Stimulated activated CD8-positive, alpha-beta memory T cell treated with anti-CD3 and anti-CD28 coated beads, Interleukin-12 subunit alpha, Interleukin-12 subunit beta, amount 100 ng/mL, for 4 hours (primary cell): ENCODE results near the gene RRAGB.
"Not testable (repeated sequence)": the region's sequence is repeated elsewhere in the genome, so short reads cannot be mapped to it uniquely, and the experiment has no call there.

ENCODE experiments used
- DNase-seq: peaks from one replicate; pipeline ENCODE4 v3.0.0-alpha.2; 2020; ENCODE audit warnings: low read depth

The RRAGB gene, protein sequence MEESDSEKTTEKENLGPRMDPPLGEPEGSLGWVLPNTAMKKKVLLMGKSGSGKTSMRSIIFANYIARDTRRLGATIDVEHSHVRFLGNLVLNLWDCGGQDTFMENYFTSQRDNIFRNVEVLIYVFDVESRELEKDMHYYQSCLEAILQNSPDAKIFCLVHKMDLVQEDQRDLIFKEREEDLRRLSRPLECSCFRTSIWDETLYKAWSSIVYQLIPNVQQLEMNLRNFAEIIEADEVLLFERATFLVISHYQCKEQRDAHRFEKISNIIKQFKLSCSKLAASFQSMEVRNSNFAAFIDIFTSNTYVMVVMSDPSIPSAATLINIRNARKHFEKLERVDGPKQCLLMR

DNA sequence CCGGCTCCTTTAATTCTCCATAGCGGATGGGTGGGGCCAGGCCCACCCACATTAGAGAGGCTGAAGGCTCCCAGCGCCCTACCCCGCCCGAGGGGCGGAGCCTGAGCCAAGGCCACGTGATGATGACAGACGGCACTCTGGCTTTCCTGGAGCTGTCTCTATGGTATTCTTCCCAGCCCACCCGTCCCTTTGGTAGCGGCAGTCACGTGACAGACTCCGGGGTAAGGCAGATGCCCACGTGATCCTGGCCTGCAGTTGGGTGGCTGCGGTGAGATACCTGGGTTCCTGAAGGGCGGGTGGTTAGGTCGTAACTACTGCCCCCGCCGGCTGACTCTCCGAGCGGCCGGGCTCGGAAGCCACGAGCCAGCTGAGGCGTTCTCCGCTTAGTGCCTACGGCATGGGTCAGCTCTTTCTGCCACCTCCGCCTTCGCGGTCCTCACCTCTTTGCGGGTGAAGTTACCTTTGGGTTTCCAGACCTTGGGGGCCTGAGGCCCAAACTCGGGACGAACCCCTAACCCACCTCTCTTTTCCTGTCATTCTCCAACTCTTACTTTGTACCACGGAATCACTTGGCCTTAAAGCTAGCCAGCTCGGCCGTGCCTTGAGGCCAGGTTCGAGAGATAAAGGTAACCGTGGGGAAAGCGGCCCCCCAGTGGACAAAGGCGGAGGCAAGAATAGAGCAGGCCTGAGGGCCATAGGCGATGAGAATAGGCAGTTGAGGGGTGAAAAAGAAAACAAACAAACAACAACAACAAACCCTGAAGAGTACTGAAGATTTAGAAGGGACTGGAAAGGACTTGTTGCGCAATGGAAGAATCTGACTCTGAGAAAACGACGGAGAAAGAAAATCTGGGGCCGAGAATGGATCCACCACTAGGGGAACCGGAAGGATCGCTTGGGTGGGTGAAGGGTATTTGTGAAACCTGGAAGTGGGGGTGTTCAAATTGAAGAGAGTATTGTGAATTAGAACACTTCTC lies at the start of gene RRAGB:
TSS of gene RRAGB (plus strand) at position 229 of the 977 bp plus-strand sequence. CDS start at position 808, 579 bp downstream.
- peak; percentile 84 for DNase-seq

DNA sequence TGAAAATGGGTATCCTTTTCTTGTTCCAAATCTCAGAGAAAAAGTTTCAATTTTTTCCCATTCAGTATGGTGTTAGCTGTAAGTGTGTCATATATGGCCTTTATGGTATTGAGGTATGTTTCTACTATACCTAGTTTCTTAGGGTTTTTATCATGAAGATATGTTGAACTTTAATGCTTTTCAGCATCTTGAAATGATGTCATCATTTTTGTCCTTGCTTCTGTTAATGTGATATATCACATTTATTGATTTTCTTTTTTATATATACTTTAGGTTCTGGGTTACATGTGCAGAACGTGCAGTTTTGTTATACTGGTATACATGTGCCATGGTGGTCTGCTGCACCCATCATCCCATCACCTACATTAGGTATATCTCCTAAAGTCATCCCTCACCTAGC lies 49.5 kb upstream of the RRAGB start:
- no peak for DNase-seq

DNA sequence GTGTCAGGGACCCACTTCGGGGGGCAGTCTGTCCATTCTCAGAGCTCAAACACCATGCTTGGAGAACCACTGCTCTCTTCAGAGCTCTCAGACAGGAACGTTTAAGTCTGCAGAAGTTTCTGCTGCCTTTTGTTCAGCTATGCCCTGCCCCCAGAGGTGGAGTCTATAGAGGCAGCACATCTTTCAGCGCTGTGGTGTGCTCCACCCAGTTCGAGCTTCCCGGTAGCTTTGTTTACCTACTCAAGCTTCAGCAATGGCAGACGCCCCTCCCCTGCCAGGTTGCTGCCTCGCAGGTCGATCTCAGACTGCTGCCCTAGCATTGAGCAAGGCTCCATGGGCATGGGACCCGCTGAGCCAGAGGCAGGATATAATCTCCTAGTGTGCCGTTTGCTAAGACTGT lies 29.0 kb upstream of the RRAGB start:
- DNase-seq: not testable (repeated sequence)

DNA sequence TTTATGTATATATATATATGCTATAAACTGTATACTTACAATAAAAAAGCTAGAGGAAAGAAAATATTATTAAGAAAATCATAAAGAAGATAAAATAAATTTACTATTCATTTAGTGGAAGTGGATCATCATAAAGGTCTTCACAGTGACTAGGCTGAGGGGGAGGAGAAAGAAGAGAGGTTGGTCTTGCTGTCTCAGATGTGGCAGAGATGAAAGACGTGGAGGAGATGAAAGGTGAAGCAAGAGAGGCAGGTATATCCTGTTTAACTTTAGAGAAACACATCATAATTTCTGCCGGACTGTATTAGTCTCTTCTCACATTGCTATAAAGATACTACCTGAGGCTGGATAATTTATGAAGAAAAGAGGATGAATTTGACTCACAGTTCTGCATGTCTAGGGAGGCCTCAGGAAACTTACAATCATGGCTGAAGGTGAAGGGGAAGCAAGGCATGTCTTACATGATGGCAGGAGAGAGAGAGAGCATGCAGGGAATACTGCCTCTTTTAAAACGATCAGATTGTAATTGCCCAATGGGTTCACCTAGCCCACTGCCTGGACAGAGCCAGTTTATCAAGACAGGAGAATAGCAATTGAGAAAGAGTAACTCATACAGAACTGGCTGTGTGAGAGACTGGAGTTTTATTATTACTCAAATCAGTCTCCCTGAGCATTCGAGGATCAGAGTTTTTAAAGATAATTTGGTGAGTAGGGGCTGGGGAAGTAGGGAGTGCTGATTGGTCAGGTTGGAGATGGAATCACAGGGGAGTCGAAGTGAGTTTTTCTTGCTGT lies 22.1 kb upstream of the RRAGB start:
- no peak for DNase-seq

DNA sequence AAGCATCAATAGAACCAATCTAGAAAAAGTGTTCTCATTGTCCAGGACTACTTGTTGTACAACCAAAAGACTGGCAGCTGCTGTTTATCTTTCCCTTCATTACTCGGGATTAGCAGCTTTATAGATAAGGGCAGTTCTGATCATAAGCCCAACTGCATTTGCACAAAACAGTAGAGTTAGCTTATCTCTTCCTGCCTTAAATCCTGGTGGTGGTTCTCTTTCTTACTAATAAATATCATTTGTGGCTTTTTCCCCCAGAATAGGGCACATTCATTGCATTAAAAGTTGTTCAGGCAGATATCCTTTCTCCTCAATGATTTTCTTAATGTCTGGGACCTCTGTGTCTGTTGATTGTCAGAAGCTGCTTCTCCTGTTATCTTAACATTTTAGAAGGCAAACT lies 20.2 kb upstream of the RRAGB start:
- no peak for DNase-seq

DNA sequence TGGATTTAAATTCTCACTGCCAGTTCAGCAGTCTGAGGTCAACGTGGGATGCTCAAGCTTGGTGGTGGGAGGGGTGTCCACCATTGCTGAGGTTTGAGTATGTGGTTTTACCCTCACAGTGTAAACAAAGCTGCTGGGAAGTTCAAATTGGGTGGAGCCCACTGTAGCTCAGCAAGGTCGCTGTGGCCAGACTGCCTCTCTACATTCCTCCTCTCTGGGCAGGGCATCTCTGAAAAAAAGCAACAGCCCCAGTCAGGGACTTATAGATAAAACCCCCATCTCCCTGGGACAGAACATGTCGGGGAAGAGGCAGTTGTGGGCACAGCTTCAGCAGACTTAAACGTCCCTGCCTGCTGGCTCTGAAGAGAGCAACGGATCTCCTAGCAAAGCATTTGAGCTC lies 14.9 kb upstream of the RRAGB start:
- DNase-seq: no peak

DNA sequence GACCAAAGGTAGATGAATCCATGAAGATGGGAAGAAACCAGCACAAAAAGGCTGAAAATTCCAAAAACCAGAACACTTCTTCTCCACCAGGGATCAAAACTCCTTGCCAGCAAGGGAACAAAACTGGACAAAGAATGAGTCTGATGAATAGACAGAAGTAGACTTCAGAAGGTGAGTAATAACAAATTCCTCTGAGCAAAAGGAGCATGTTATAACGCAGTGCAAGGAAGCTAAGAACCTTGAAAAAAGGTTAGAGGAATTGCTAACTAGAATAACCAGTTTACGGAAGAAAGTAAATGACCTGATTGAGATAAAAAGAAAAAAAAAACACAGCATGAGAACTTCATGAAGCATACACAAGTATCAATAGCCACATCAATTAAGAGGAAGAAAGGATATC lies 14.1 kb upstream of the RRAGB start:
- not testable (repeated sequence) for DNase-seq

DNA sequence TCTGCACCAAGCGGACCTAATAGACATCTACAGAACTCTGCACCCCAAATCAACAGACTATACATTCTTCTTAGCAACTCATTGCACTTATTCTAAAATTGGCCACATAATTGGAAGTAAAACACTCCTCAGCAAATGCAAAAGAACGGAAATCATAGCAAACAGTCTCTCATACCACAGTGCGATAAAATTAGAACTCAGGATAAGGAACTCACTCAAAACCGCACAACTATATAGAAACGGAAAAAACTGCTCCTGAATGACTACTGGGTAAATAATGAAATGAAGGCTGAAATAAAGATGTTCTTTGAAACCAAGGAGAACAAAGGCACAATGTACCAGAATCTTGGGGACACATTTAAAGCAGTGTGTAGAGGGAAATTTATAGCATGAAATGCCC lies 12.5 kb upstream of the RRAGB start:
- not testable (repeated sequence) for DNase-seq

DNA sequence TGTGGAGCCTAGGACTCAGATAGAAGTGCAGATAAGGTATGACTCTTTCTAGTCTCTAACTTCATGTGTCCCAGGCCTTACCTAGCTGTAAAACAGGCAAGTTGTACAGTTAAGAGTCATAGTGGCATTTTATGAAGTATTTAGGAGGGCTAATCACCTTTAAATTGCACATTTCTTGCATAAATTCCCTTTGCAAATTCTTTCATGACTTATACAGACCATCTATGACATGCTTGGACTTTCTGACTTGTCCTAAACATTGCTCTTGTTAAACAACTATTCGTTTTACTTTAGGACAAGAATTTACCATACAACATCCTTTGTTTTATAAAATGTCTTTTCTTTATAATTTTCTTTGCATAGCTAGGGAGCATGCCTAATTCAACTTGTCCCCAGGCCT lies 7.8 kb upstream of the RRAGB start:
- no peak for DNase-seq

DNA sequence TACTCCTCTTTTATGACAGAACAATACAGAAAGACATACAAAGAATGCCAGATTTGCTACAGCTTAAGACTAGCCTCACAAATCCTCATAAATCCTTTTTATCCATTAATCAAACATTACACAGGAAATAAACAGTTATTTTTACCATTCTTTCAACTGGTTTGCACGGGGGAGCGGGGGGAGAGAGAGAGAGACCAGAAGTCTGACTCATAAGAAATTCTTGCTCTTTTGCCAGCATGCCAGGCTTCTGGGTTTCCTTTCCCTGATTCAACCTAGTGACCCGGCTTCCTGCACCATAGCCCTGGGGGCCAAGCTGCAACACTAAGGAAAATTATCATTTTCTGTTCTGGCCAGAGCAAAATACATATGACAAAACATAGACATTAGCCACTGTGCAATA lies 6.8 kb upstream of the RRAGB start:
- no peak for DNase-seq

DNA sequence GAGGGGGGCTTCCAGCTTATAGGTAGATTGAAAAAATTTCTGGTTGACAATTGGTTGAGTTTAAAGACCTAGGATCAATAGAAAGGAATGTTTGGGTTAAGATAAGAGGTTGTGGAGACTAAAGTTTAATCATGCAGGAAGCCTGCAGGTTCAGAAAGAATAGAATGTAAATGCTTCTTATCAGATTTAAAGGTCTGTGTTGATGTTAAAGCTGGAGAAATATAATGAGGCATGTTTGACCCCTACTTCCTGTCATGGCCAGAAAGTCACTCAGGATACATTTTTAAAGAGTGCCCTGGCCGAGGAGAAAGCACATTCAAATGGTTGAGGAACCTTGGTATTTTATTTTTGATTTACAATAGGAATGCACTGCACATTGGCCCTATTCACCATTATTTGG lies 3.9 kb upstream of the RRAGB start:
- DNase-seq: no peak

DNA sequence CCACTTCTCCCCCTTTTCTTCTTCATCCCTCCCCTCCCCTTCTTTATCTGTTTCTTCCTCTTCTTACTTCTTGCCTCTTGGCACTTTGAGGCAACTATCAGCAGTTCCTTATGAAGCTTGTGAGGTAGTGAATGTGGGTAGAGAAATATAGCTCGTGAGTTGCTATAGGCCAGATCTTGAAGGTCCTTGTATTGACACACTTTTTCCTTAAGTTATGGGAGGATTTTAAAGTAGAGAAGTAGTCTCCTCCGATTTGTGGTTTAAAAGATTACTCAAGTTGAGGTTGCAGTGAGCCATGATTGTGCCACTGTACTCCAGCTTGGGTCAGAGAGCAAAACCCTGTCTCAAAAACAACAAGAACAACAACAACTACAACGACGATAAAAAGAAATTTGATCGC lies 3.4 kb upstream of the RRAGB start:
- no peak for DNase-seq

DNA sequence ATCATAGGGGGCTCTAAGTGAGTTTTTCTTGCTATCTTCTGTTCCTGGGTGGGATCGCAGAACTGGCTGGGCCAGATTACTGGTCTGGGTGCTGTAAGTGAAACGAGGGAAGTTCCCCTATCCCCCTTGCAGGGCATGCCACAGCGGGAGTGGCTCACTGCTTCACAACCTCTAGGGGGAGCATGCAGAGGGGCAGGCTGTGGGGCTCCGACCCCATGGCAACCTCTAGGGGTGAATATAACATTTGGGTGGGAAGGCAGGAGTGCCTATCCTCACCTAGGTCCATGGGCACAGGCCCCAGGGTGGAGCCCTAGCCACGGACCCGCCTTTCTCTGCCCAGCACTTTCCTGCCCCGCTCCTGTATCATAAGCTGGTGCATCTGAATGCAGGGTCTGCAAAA lies 1.7 kb upstream of the RRAGB start:
- DNase-seq: no peak

DNA sequence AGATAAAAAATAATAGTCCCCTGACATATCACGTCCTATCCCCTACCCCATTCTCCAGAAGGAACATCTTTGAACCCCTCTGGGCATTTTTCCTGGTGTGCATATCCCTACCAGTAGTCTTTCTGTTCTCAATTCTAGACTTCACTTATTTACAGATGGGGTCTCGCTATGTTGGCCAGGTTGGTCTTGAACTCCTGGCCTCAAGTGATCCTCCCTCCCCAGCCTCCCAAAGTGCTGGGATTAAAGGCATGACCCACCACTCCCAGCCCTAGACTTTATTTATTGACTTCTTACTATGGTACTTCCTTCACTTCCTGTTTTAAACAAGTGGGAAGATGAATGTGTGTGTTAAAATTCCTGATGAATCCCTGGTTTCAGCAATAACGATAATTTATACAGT lies 612 bp upstream of the RRAGB start:
- no peak for DNase-seq

DNA sequence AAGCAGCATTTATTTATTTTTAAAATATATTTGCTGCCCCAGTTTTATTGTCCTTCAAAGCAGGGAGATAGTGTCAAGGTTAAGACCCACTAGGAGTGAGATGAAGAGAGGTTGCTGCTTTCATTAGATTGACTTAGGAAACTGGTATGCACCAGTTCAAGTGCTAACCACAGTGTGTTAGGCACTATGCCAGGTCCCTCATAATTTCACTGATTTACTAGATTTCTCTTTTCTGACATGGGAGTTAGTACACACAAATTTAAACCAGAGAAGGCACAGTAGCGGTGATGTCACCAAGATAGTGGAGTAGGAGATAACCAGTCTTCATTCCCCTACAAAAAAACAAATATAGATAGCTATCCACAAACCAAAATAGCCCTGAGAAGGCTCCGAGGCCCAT lies 14.3 kb downstream of the RRAGB start:
- no peak for DNase-seq

DNA sequence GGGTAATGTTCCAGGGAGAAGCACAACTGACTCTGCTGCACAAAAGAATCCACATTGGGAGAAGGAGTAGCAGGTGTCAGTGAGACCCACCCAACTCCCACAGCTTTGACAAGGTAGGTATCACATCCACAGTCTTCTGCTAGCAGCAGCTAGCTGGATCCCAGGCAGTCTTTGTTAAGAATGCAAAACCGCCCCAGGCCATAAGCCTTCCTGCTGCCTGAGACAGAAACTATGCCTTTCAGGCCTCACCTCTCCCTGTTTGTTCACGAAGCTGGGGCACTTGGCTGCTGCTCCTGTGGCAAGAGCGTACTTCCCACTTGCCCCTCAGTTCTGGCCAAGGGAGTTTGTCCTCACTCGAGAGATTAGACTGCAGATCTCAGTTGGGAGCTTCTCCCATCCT lies 21.4 kb downstream of the RRAGB start:
- DNase-seq: no peak

DNA sequence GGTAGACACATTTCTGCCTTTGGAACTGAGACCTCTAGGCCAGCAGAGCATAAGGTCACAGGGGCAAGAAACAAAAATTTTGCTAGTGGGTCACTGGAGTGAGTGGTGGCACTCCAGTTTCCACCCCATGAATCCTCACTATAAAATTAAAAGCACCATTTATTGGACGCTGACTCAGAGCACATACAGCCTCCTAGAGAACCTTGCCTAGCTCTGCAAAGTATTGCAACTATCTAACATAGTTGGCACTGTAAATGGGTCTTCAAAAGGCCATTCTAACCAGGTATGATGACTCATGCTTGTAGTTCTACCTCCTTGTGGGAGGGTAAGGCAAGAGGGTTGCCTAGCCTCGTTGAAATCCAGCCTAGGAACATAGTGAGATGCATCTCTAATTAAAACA lies 25.1 kb downstream of the RRAGB start:
- DNase-seq: no peak

DNA sequence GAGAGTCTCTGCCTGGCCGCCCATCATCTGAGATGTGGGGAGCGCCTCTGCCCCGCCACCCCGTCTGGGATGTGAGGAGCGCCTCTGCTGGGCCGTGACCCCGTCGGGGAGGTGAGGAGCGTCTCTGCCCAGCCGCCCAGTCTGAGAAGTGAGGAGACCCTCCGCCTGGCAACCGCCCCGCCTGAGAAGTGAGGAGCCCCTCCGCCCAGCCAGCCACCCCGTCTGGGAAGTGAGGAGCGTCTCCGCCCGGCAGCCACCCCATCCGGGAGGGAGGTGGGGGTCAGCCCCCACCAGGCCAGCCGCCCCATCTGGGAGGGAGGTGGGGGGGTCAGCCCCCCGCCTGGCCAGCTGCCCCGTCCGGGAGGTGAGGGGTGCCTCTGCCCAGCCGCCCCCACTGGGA lies 30.9 kb downstream of the RRAGB start:
- DNase-seq: not testable (repeated sequence)

DNA sequence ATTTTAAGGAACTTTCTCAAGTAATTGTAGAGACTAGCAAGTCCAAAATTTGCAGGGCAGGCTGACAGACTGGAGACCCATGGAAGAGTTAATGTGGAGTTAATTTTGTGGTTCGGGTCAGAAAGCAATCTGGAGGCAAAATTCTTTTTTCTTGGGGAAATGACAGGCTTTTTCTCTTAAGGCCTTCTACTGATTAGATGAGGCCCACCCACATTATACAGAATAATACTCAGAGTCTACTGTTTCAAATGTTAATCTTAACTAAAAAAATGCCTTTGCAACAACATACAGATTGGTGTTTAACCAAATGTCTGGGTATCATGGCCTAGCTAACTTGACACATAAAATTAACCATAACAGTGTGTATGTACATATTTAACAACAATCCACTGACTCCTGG lies 32.7 kb downstream of the RRAGB start:
- DNase-seq: no peak

DNA sequence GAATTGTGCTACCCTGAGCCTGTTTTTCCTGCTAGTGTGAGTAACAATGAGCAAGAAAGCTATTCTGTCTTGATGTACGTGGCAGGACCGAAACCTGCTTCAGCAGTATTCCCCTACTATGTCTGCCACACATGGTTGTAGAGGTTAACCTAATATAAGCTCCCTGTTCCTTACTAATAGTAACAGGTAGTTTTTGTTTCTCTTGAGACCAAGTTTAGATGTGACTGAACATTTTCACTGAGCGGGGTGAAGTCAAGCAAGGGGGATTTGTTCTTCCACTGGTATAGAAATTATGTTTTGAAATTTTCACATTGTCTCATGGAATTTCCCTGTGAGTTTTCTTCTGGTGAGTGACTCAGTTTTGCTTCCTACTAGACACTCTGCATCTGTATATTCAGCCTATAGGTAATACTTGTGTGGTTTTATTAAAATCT lies 37.3 kb downstream of the RRAGB start:
- no peak for DNase-seq

DNA sequence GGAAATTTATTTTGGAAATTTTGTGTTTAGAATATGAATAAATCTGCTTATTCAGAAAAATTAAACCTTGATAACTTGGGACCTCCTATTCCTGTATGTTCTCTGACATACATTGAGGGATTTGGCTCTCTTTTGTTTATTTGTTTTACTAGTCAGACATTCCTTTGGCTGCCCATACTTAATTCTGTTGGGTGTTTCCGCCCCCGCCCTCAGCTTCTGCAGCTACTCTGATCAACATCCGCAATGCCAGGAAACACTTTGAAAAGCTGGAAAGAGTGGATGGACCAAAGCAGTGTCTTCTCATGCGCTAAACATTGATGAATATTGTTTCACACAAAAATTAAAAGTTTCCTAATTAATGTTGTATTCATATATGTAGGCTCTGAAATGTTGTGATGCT lies 40.5 kb downstream of the RRAGB start:
- no peak for DNase-seq

DNA sequence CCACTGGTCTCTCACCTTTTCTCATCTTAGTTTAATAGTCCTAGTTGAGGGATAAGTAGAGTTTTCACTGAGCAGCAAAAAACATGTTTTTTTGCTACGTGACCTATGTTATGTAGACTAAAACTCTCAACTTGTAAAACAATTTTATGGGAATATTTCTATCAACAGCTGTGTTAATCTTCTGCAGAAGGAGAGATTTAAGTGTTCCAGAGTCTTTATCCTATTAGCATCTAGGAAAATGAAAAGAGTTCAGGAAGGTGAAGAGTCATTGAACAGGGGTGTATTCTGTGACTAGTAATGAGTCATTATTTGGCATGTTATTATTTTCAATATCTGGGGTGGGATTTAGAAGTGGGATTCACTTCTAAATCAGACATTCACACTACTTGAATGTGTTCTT lies 41.9 kb downstream of the RRAGB start:
- DNase-seq: no peak
